AG04450 (cell line): ENCODE data around the gene SCFD2. TPM values are rescaled to one million over a fixed set of nuclear protein-coding genes. Genes with fewer than 3 reads are reported as not detected.
"Not testable (repeated sequence)": the region's sequence is repeated elsewhere in the genome, so short reads cannot be mapped to it uniquely, and the experiment has no call there.

ENCODE experiments used
- CTCF ChIA-PET: fragments of 300-600, 350-600 bp; formaldehyde crosslinking; extraction: SDS; loops from one replicate; lab custom pipeline; 2022; ENCODE audit warnings: antibody characterized with exemption, inconsistent platforms; lab: Charles Lee
- POLR2A ChIA-PET: fragments of 350-600 bp; formaldehyde crosslinking; extraction: SDS; loops from one replicate; lab custom pipeline; 2021; ENCODE audit warnings: antibody characterized with exemption, inconsistent platforms; lab: Yijun Ruan, JAX
- DNase-seq: peaks from one replicate; pipeline ENCODE4 v3.0.0-alpha.2; 2011; ENCODE audit warnings: low read depth, low spot score
- H3K27ac ChIP-seq: one replicate; pipeline ENCODE4 v1.5.1; 2012; ENCODE audit warnings: low read depth, low read length, control low read depth
- H3K27me3 ChIP-seq: one replicate; pipeline ENCODE4 v1.6.0; 2012; ENCODE audit warnings: low read length; ENCODE audit not compliant: control insufficient read depth, insufficient read depth
- H3K4me3 ChIP-seq: 2 replicates; pipeline ENCODE4 v1.5.1; 2011; ENCODE audit warnings: mild to moderate bottlenecking, low read depth, low read length, control low read depth
- H3K9me3 ChIP-seq: 2 replicates; pipeline ENCODE4 v1.5.1; 2012; ENCODE audit warnings: low read length; ENCODE audit not compliant: control insufficient read depth, insufficient read depth
- polyA plus RNA-seq: library from polyadenylated mRNA; depleted of rRNA; stranded (reverse); fragments of >200 nt; gene quantifications from 2 replicates; pipeline ENCODE4 v1.2.3, GENCODE V29; 2011
- TF ChIP-seq, protein P1 (sequence below): IDR thresholded peaks from 2 replicates; pipeline ENCODE4 v1.5.1; 2011; ENCODE audit warnings: low read depth, low read length, control low read depth, inconsistent platforms

The SCFD2 gene
- polyA plus RNA-seq, 1 experiment: 16.4 TPM

DNA sequence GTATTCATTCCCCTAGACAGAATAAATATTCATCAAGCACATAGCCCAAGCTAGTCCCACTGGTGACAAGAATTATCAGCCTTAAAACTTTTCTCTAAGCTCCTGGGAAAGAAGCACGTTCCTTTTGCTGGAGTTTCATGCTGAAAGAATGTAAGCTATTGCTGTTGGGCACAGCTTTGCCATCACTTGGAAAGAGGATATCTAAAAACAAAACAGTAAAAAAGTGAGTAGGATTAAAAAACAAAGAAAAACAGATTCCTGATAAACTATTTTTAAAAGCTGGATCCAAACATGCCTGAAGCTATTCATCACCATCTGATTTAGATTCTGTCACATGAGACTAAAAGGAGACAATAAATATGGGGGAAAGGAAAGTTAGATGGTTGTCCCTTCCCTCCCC, 176.8 kb downstream of the SCFD2 start:
- peak; percentile 26 for DNase-seq
- H3K27ac ChIP-seq: peak overlapping the region; percentile 42
- no peaks in the 10 kb centered on the region for H3K27me3 ChIP-seq
- no peaks in the 10 kb centered on the region for H3K9me3 ChIP-seq
- TF ChIP-seq, protein P1, sequence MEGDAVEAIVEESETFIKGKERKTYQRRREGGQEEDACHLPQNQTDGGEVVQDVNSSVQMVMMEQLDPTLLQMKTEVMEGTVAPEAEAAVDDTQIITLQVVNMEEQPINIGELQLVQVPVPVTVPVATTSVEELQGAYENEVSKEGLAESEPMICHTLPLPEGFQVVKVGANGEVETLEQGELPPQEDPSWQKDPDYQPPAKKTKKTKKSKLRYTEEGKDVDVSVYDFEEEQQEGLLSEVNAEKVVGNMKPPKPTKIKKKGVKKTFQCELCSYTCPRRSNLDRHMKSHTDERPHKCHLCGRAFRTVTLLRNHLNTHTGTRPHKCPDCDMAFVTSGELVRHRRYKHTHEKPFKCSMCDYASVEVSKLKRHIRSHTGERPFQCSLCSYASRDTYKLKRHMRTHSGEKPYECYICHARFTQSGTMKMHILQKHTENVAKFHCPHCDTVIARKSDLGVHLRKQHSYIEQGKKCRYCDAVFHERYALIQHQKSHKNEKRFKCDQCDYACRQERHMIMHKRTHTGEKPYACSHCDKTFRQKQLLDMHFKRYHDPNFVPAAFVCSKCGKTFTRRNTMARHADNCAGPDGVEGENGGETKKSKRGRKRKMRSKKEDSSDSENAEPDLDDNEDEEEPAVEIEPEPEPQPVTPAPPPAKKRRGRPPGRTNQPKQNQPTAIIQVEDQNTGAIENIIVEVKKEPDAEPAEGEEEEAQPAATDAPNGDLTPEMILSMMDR: no peak
- CTCF ChIA-PET: interaction anchor here (0.8 to 1.6 kb wide), 3 partner anchors 9 to 1045 kb away, joined by 3 to 5 read pairs (median 3); no protein-coding TSS in a partner anchor
- POLR2A ChIA-PET: no interaction called here
- H3K4me3 ChIP-seq: no peak overlapping the region

DNA sequence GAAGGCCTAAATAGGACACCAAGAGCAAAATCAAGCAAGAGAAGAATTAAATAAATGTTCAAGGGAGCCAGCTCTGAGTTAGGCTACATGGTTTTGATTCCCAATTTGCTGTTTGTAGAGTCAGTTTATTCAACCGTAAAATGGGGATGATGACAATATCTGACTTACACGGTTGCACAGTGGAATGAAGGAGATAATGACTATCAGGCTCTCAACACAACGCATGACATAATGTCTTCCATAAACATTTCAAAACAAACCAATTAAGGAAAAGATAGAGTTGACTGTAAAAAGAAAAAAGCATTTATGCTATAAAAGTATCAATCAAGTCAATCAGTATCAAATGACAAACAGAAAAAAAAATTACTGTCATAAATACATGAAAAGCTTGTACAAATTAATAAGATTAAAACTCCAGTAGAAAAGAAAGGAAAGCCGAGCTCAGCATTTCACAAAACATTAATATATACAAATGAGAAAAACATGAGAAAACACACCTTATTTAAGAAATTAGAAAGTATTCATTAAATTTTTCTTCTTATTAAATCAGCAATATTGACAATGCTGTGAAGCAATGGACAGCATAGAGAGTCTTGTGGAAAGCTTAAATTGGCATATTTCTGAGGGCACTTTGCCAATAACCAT, 179.0 kb downstream of the SCFD2 start:
- no peak overlapping the region for H3K27ac ChIP-seq
- no peak overlapping the region for H3K4me3 ChIP-seq
- POLR2A ChIA-PET: no interaction called here
- TF ChIP-seq, protein P1: no peak
- CTCF ChIA-PET: interaction anchor here (0.6 to 1.6 kb wide), 3 partner anchors 171 to 1047 kb away, joined by 3 to 4 read pairs (median 3); no protein-coding TSS in a partner anchor
- no peaks in the 10 kb centered on the region for H3K27me3 ChIP-seq
- H3K9me3 ChIP-seq: no peaks in the 10 kb centered on the region
- DNase-seq: no peak

- Histone ChIP-seq H3K4me3 (no peak overlapping the region), H3K9me3 (no peaks in the 10 kb centered on the region), H3K27ac (no peak overlapping the region), H3K27me3 (no peaks in the 10 kb centered on the region)
- ChIA-PET CTCF (interaction anchor here (1.6 to 2.1 kb wide), 2 partner anchors 170 to 1048 kb away, joined by 4 to 7 read pairs; no protein-coding TSS in a partner anchor), POLR2A (no interaction called here)
- DNase-seq: peak; percentile 36
- TF ChIP-seq, protein P1: no peak
Measured at GRCh38 chr4:53185869-53186585, 179.8 kb downstream of the SCFD2 start.

GRCh38 chr4:53183754-53184153, 182.1 kb downstream of the SCFD2 start:
- DNase-seq: no peak
- POLR2A ChIA-PET: no interaction called here
- H3K9me3 ChIP-seq: no peaks in the 10 kb centered on the region

GRCh38 chr4:53177751-53178150, 188.1 kb downstream of the SCFD2 start:
- H3K4me3 ChIP-seq, H3K9me3 ChIP-seq, H3K27ac ChIP-seq, H3K27me3 ChIP-seq, POLR2A ChIA-PET, CTCF ChIA-PET, DNase-seq: not testable (repeated sequence)

More at GRCh38 chr4:53183754-53184153, 182.1 kb downstream of the SCFD2 start:
- TF ChIP-seq, protein P1: no peak
- no peak overlapping the region for H3K4me3 ChIP-seq
- H3K27ac ChIP-seq: no peak overlapping the region
- CTCF ChIA-PET: interaction anchor here (0.9 to 2.1 kb wide), 2 partner anchors 168 to 1048 kb away, joined by 3 to 7 read pairs; no protein-coding TSS in a partner anchor
- no peaks in the 10 kb centered on the region for H3K27me3 ChIP-seq
